Subcutaneous adipose tissue (tissue), 4 donors: ENCODE measurements around the gene RRBP1. TPM values are rescaled to one million over a fixed set of nuclear protein-coding genes. Genes with fewer than 3 reads are reported as not detected.

Source experiments
- total RNA-seq, 4 donors: library from RNA; depleted of rRNA; stranded (reverse); fragments of >200 nt; gene quantifications; one replicate each; pipeline ENCODE4 v1.1.0, GENCODE V29; 2016
- TF ChIP-seq, protein P1 (sequence below): fragments of 450-650 bp; IDR thresholded peaks from one replicate; pipeline ENCODE4 v1.5.1; 2016; ENCODE audit warnings: low read depth, mild to moderate bottlenecking, control low read depth, antibody characterized with exemption, moderate library complexity

RRBP1 gene
- total RNA-seq, 4 donors from 2014 or later: 45.0 to 71.6 (median 55.2) TPM

DNA sequence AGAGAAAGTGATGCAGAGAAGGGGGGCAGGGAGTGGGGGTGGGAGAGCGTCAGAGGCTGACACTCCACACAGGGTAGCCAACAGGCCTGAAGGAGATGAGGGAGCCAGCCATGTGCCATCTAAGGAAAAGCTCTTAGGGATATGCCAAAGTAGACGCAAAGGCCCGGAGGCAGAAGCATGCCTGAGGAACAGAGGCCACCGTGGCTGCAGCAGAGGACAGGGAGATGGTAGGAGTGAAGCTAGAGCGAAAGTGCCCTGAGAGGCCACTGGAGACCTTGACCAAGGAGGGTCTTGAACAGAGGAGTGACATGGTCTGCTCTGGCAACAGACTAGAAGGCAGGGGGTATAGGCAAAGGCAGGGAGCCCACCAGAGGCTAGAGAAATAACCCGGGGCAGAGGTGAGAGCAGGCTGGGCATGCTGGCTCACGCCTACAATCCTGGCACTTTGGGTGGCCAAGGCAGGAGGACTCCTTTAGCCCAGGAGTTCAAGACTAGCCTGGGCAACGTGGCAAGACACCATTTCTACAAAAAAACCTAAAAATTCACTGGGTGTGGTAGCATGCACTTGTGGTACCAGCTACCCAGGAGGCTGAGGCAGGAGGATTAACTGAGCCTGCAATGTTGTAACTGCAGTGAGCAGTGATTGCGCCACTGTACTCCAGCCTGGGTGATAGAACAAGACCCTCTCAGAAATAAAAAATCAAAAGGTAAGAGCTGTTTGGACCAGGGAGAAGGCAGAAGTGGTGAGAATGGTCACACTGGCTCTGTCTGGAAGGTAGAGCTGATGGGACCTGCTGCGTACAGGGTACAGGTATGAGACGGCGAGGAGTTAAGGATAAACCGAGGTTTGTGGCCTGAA, 6.3 kb downstream of the RRBP1 start:
- TF ChIP-seq, protein P1, sequence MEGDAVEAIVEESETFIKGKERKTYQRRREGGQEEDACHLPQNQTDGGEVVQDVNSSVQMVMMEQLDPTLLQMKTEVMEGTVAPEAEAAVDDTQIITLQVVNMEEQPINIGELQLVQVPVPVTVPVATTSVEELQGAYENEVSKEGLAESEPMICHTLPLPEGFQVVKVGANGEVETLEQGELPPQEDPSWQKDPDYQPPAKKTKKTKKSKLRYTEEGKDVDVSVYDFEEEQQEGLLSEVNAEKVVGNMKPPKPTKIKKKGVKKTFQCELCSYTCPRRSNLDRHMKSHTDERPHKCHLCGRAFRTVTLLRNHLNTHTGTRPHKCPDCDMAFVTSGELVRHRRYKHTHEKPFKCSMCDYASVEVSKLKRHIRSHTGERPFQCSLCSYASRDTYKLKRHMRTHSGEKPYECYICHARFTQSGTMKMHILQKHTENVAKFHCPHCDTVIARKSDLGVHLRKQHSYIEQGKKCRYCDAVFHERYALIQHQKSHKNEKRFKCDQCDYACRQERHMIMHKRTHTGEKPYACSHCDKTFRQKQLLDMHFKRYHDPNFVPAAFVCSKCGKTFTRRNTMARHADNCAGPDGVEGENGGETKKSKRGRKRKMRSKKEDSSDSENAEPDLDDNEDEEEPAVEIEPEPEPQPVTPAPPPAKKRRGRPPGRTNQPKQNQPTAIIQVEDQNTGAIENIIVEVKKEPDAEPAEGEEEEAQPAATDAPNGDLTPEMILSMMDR: no peak

- TF ChIP-seq, protein P1: no peak
Observed at GRCh38 chr20:17674722-17675518, 7.1 kb downstream of the RRBP1 start.

DNA sequence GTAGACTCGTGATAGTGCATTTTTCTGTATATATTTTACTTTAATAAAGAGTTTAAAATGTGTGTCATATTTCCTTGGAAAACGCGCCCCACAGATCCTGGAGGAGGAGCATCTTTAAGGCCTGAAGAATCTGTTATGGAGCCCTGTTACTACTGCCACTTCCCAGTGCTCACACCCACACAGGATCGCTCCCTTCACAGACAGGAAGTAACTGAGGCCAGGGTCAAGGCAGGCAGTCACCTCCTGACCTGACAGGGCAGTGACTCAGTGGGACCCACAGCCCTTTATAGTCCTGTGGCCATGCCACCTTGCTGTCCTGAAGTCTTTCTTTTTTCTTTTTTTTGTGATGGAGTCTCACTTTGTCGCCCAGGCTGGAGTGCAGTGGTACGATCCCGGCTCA, 9.0 kb downstream of the RRBP1 start:
- TF ChIP-seq, protein P1: no peak

DNA sequence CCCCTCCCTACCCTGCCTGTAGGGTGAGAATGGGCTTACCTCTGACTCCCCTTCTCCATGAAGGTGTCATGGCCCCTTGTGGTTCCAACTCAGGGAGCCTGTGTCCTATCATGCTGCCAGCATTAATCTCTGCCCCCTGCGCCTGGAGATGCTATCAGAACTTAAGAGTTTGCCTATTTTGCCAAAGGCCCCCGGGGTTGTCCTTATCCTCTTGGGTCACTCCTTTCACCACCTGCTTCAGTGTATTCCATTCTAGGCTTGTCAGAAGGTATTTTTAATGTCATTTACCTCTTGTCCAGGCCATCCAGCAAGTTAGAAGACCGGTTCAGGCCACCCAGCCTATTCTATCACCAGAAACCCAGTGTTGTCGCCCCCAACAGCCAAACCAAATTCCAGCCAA, 10.5 kb downstream of the RRBP1 start:
- TF ChIP-seq, protein P1: no peak

DNA sequence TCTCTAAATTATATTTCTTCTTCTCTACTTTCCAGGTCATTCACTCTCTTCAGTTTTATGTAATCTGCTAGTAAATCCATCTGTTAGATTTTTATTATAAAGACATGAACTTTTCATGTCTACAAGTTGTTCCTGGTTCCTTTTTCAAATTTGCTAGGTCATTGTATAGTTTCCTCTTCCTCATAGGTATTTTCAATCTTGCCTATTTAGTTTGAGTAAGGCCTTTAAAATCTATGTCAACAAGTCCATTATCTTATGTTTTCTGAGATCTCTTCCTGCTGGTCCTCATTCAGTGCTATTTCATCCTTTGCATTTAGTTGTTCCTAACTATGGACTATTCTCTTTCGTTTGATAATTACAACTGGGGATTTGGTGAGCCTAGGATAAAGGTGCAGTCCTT, 11.0 kb downstream of the RRBP1 start:
- TF ChIP-seq, protein P1: no peak

- TF ChIP-seq, protein P1: no peak
Observed at GRCh38 chr20:17669306-17669931, 12.6 kb downstream of the RRBP1 start.

DNA sequence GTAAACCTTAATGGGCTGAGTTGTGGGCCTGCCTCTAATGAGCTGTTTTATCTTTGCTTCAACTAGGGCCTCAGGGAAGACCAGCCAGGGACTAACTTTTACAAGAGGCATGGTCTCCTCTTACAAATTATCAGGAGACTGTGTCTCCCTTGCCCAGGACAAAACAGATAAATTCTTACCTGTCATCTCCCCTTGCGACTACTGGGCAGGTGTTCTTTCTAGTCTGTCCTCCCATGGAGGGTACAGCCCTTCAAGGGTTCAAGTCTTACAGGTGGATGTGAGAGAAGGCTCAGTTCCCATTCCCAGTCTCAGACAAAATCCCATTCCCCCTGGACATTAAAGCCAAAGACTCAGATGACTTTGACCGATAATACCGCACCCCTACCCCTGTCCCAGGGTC, 13.6 kb downstream of the RRBP1 start:
- TF ChIP-seq, protein P1: no peak
